Measurements from ENCODE around the gene HOXA6.

HOXA6 gene

GRCh38 chr7:27107391-27108381 lies 39.9 kb downstream of the HOXA6 start:
- DNase-seq = no peak

- no peak for DNase-seq
Measured at GRCh38 chr7:27106901-27107240, 40.7 kb downstream of the HOXA6 start.

DNA sequence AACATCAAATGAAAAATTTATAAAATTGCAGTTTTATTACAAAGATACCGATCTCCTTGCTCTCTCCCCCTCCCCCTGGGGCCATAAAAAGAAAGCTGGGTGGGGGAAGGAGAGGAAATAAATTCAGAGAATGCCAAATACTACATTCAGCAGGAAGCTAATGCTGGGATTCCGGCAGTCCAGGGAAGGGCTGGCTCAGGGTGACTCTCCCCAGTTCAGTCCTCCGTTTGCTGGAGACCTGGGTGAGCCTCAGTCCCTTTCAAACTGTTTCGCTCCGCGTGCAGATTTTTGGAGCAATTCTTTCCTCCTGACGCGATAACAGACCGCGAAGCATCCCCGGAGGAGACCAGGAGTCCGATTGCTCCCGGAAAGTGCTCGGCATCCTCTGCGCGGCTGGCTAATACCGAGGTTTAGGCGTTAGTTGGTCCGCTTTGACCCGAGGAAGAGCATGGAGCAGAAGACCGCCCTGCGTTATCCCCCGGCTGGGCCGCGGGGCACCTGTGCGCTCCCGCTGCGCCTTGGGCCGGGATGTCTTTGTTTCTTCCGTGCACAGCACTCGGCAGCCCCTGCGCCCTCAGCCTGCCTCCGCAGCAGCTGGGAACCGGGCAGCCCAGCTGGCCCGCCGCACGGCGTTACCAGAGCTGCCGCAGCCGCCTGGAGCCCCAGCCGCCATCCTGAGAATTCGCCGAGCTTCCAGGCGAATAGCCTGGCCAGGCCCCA lies 41.2 kb downstream of the HOXA6 start:
- no peak for DNase-seq

- no peak for DNase-seq
Measured at GRCh38 chr7:27105301-27106031, 42.1 kb downstream of the HOXA6 start.

DNA sequence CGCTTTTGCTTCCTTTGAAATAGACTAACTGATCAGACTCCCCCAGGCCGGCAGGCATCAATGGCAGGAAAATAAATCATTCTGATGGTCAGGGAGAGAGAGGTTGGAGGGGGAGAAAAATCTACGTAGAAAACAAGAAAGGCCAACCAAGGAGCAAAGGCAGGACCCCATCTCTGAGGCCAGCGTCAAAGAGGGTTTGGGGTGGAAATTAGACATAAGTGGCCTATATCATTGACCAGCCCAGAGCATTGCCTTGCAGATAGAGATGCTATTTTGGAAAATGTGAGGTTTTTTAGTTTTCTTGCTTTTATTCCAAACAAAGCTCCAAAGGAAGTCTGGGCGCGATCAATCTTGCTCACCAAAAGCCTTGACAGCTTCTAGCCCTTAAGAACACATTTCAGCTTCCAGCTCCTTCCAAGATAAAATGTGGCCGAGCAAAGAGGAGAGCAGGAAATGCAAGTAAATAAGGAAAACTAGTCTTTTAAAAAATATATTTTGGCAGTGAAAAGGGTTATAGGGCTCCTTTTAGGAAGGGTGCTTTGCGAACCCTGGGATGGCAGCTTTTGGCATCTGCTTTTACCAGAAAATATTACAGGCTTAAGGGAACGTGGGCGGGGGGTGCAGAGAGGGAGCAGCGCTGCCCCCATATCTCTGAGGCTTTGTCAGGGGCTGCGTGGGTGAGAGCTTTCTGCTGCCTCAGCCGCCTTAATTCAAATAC lies 43.1 kb downstream of the HOXA6 start:
- no peak for DNase-seq

GRCh38 chr7:27103489-27104226 lies 43.9 kb downstream of the HOXA6 start:
- DNase-seq = no peak

DNA sequence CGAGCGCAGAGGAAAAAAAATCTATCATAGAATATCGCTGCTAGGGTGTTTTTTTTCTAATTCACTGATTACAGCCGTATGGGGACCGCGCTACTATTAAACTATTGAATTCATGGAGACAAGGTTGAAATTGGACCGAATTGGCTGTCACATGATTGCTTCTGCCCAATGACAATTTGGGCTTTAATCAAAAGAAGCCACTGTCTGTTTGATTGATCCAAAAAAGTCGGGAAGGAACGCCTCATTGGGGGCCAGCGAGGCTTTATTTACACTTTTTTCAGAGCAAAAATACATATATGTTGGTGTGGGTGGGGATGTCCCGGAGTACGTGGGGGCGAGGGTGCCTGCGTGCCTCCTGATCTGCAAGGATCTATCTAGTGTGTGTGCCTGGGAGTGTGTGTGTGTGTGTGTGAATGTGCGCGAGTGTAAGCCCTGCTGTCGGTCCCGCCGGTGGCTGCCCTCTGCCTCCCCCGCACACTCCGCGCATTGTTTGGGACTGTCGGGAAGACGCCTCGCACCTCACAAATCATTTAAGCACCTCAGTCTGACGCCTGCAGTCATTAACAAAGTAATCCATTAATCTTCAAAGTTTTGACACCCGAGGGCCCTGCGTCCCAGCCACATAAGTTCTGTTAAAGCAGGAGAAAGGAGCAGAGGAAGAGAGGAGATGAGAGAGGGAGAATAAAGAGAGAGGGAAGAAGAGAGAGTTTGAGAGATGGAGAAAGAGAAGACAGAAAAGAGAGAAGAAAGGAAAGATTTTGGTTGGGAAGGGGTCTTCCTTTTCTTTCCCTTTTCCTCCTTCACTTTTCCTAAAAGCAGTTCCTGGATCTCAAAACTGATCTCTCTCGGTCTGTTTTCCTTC lies 44.8 kb downstream of the HOXA6 start, which contains the start of gene HOXA2:
Gene HOXA2 (minus strand): TSS at position 103 of the 862 bp plus-strand sequence. CDS start 183 bp downstream, outside the sequence.
- no peak for DNase-seq

- no peak for DNase-seq
Measured at GRCh38 chr7:27101957-27102580, 45.5 kb downstream of the HOXA6 start.

DNA sequence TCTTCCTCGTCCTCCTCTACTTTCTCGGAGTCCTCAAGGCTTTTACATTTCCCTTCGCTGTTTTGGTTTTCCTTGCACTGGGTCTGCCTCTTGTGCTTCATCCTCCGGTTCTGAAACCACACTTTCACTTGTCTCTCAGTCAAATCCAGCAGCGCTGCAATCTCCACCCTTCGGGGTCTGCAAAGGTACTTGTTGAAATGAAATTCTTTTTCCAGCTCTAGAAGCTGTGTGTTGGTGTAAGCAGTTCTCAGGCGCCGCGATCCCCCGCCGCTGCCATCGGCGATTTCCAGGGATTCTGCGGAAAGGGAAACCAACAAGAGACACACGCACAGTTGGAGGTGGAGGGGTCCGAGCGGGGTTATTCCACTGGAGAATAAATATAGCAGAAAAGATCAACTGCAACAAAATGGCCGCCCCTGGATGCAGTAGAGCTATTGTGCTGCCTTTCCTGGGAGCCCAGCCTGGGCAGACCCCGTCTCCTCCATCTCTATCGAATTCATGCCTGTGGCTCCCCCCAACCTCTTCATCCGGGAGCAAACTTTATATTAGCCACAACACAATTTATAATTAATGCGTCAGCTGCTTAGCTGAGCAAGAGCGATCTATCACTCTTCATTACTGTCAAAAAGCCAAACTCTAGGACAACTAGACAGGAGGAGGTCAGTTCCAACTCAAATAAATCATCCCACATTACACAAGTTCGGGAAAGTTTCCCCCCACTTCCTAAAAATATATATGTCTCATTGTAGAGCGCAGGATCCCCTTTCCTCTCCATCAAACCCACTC lies 46.2 kb downstream of the HOXA6 start:
- DNase-seq = no peak

DNA sequence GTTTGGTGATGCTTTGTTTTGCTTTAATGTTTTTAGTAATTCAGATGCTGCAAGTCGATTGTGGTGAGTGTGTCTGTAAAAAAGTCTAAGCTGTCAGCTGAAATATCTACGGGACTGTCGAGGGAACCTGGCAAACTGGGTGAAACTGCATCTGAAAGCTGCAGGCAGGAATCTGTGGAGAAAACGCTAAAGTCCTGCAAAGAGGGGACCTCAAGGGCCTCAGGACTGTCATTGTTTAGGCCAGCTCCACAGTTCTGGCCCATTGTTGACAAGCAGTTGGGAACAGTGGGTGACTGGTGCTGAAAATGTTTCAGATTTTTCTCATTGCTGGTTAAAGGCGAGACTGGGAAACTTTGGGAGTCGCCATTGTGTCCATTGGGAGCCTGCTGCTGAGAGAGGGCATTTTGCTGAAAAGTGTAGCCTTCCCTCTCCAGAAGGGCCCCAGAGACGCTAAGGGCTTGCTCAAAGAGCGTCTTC lies 46.8 kb downstream of the HOXA6 start:
- DNase-seq = no peak

GRCh38 chr7:27099453-27100370 lies 47.9 kb downstream of the HOXA6 start:
- no peak for DNase-seq

- no peak for DNase-seq
Measured at GRCh38 chr7:27098578-27099451, 48.8 kb downstream of the HOXA6 start.

DNA sequence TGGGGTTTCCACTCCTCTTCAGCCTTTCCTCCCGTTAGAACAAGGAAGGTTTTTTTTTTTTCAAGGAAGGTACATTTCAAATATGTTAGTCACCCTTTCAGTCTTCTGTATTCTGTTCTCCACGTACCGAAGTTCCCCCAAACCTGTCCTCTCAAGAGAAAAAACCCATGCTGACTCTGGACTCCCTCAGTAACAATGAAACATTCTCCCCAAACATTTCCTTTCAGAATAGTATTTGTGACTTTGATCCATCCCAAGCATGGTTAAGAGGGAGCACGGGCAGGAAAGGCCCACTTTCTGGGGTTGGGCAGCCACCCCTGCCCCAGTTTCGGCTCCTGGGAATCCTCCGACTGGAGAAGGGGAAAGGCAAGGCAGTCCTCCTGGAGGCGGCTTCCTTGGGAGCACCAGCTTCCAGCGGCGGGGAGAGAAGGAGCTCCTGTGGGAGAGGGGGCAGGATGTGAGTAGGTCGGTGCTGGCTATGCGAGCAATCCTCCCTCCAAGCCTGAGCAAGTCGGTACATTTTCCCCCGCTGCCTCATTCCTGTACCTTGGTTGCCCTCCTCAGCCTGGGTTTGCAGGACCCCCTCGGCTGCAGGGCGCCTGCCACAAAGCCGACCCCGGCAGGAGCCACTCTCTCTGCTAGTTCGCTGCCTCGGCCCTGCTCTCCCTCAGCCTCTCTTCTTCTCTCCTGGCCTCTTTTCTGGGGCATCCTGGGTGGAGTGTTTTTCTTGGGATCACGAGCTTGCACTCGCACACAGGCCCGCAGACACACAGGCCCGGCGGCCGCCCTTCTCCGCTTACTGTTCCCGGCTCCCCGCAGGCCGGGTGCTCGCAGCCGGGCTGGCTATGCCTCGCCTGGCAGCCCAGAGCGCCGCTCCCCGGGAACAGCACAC lies 49.6 kb downstream of the HOXA6 start:
- no peak for DNase-seq

DNA sequence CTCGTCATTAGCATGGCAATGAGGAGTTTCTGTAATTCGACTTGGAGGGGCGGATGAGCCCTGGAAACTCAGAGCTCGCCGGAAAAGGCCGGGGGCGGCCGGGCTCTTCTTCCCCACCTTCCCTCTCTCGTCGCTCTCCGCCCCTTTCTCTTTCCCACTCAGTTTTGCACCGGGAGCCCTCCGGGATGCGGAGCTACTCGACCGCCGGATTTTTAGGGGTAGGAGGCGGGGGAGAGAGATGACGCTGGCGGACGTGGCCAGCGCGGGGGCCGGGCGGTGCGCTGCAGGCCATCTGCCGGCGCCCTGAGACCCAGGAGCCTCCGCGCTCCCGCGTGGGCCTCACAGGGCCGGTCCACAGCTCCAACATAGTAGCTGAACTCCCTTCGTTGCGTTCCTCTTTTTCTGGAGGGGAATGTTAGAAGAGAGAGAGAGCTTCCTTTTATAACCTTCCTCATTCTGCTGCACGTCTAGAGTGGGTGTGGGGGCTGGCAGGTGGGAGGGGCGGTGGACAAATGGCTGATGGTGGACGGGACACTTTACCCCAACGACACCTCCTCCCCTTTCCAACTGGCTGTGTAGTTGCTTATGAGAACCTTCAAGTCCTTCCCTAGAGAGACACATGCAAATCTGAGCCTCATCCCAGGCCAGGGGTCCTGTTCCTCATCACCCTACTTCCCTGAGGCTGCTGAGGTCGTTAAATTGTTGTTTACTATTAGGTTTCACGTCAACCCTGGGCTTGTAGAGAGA lies 50.6 kb downstream of the HOXA6 start:
- no peak for DNase-seq

Measured in activated CD4-positive, alpha-beta T cell treated with anti-CD3 and anti-CD28 coated beads, Interleukin-10, Interleukin-2, amounts not matched to agents 100 ng/mL and 50 ng/mL, durations not matched to agents 16 hours and 8 hours (primary cell).